ENCODE data around the gene HDGFL3. TPM values are rescaled to one million over a fixed set of nuclear protein-coding genes. Genes with fewer than 3 reads are reported as not detected.
"Not testable (repeated sequence)": the region's sequence is repeated elsewhere in the genome, so short reads cannot be mapped to it uniquely, and the experiment has no call there.

The HDGFL3 gene
- total RNA-seq: 10 to 100 TPM; 30.6 to 48.1 TPM
- long read RNA-seq, full-length matches to known transcripts: 12 of 18 reads
- long read RNA-seq, partial matches to known transcripts: 0 of 18 reads
- long read RNA-seq, other reads (novel, unspliced or antisense): 6 of 18 reads

DNA sequence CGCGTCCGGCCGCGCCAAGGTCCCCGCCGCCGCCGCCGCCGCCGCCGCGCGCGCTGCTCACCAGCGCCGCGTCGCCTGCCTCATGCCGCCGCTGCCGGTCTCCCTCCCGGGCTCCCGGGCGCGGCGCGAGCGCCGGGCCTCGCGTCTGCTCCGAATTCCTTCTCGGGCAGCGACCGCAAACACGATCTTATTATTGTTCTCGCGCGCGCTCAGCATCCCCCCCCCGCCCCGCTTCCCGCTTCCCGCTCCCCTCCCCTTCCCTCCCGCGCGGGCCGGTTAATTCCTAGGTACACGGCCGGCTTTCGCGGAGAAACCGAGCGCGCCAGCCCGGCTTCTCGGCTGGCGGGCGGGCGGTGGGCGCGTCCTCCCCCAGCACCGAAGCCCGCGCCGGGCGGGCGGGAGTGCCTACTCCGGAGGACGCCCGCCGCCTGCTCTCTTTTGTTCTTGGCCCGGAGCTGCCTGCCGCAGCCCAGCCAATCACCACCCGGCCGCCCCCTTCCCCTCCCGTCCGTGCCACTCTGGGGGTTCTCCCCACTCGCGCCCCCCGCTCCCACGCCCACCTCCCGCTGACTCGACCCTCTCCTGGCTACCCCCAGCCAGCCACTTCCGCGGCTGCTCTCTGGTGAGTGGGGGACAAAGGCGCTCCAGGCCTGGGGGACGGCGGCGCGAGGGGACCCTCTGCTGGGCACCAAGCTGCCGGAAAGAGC, at the start of gene HDGFL3:
HDGFL3 (minus strand) TSS at position 164 of the 707 bp plus-strand sequence. CDS start 409 bp downstream, outside the sequence.
- intact Hi-C loops (cut with DNase I): loop anchor here in 1 of 2 donors (5.0 kb wide), 1 partner anchor 196 kb away; the partner anchor contains the start of gene C15orf40
- peak; percentile 73 for DNase-seq
- peak; percentile 48 to 72 for ATAC-seq

DNA sequence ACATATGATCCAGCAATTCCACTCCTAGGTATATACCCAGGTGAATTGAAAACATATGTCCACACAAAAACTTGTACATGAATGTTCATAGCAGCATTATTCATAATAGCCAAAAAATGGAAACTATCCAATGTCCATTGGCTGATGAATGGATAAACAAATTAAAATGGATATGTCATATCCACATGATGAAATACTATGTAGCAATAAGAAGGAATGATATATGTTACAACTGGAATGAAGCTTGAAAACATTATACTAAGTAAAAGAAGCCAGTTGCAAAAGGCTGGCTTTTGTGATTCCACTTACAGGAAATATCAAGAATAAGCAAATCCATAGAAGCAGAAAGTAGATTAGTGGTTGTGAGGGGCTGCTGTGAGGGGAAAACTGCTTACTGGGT, 43.2 kb upstream of the HDGFL3 start:
- DNase-seq (no peak), ATAC-seq (no peak)
- intact Hi-C loops (cut with DNase I): no loop called here

DNA sequence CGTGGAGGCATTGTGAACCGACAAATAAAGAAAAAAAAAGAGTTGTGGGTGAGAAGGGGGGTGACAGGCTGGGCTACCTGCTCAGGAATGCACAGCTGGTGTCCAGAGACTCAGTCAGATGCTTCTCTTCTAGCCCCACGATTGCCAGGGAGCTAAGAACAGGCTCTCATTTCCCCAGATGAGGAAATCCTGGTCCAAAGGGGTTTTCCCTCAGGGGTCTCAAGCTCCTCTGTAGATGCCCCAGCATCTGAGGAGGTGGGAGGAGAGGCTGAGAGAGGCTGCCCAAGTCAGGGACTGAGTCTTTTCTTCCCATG, 41.4 kb upstream of the HDGFL3 start:
- intact Hi-C loops (cut with DNase I): loop anchor here (1.0 to 5.0 kb wide), 5 partner anchors 128 to 308 kb away; no protein-coding TSS in a partner anchor
- no peak for DNase-seq
- no peak for ATAC-seq

DNA sequence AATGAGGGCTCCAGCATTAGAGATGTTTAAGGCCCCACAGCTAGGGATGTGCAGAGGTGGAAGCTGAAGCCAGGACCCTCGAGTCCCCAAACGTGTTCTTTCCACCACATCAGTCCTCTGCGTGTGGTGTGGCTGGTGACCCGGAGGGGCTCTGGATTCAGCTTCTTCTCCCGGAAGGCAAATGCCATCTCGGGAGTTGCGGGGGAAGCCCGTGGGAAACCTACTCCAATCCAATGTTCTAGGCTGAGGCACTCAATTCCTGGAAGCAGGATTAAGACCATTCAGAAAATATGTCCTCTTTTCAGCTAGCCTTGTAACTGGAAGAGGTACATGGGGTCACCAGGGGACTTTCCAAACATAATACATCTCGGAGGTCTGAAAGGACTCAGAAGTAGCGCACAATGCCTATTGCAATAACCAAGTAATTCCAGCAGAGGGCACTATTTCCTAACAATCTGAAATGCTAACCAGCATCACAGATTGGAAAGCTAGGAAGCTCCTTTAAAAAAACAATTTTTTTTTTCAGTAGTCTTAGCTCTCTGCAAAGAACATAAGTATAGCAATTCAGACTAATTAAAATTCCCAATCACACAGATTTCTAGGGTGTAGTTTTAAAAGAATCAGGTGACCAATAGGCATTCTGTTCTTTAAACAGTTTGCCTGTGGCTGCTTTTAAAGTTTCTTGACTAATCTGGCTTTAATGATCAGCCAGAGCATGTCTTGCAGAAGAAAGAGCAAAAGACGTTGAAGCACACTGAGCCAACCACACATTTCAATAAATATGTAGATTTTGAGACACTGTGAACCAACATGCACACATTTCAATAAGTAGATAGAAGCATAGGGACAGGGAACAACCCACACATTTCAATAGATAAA, 40.8 kb upstream of the HDGFL3 start:
- intact Hi-C loops (cut with DNase I): loop anchor here (1.0 to 5.0 kb wide), 5 partner anchors 129 to 309 kb away; no protein-coding TSS in a partner anchor
- ATAC-seq (peak; percentile 57), DNase-seq (no peak)

DNA sequence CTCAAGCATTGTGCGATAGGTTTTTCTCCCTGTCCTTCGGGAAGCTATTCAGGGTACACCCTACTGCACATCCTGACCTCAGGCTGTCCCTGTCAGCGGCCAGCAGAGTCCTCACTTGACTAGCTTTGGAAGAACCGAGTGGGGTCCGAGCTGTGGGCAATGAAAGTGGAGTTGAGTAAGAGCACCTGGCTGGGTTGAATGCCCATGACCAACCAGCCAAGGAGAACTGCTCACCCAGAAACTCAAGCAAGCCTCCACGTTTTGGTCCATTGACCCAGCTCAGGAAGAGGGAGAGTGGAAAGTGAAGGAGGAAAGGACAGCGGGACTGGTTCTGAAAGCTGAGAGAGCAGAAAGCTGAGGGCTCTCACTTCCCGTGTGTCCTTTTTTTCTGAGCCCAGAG, 36.0 kb upstream of the HDGFL3 start:
- DNase-seq (no peak), ATAC-seq (no peak)
- intact Hi-C loops (cut with DNase I): no loop called here

DNA sequence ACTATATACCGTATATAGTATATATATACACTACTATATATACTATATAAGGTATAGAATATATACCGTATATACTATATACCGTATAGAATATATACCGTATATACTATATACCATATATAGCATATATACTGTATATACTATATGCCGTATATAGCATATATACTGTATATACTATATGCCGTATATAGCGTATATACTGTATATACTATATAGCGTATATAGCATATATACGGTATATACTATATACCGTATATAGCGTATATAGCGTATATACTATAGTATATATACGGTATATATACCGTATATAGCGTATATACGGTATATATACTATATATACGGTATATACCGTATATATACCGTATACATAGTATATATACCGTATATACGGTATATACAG, 22.6 kb upstream of the HDGFL3 start:
- intact Hi-C loops (cut with DNase I): no loop called here

DNA sequence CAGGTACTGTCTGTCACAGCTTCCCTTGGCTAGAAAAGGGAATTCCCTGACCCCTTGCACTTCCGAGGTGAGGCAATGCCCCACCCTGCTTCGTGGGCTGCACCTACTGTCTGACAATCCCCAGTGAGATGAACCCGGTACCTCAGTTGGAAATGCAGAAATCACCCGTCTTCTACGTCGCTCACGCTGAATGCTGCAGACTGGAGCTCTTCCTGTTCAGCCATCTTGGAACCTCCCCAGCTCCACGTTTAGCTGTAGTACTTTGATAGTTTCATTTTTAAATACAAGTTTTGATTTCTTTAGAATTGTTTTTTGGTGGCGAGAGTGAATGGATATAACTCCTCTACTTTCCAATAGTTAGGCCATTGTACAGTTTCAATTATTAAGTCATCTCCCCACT, 17.8 kb upstream of the HDGFL3 start:
- DNase-seq (no peak), ATAC-seq (no peak)
- intact Hi-C loops (cut with DNase I): no loop called here

More for the DNA sequence above, 22.6 kb upstream of the HDGFL3 start:
- DNase-seq: no peak
- no peak for ATAC-seq

DNA sequence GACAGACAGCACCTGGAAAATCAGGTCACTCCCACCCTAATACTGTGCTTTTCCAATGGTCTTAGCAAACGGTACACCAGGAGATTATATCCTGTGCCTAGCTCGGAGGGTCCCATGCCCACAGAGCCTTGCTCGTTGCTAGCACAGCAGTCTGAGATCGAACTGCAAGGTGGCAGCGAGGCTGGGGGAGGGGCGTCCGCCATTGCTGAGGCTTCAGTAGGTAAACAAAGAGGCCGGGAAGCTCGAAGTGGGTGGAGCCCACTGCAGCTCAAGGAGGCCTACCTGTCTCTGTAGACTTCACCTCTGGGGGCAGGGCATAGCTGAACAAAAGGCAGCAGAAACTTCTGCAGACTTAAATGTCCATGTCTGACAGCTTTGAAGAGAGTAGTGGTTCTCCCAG, 14.2 kb upstream of the HDGFL3 start:
- intact Hi-C loops (cut with DNase I); DNase-seq; ATAC-seq: not testable (repeated sequence)

DNA sequence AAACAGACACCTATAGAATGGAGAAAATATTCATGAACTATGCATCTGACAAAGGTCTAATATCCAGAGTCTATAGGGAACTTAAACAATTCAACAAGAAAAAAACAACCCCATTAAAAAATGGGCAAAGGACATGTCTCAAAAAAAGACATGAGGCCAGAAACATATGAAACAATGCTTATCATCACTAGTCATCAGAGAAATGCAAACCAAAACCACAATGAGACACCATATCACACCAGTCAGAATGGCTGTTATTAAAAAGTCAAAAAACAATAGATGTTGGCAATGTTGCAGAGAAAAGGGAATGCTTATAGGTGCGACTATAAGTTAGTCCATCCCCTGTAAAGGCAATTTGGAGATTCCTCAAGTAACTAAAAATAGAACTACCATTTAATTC, 11.4 kb upstream of the HDGFL3 start:
- ATAC-seq (no peak), DNase-seq (no peak)
- intact Hi-C loops (cut with DNase I): no loop called here

DNA sequence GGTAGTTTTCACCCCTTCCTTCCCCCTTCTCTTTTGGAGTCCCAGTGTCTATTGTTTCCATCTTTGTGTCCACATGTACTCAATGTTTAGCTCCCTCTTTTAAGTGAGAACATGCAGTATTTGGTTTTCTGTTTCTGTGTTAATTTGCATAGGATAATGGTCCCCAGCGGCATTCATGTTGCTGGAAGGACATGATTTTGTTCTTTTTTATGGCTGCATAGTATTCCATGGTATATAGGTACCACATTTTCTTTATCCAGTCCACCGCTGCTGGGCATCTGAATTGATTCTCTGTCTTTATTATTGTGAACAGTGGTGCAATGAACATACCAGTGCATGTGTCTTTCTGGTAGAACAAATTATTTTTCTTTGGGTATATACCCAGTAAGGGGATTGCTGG, 7.7 kb upstream of the HDGFL3 start:
- ATAC-seq (no peak), DNase-seq (no peak)
- intact Hi-C loops (cut with DNase I): no loop called here

DNA sequence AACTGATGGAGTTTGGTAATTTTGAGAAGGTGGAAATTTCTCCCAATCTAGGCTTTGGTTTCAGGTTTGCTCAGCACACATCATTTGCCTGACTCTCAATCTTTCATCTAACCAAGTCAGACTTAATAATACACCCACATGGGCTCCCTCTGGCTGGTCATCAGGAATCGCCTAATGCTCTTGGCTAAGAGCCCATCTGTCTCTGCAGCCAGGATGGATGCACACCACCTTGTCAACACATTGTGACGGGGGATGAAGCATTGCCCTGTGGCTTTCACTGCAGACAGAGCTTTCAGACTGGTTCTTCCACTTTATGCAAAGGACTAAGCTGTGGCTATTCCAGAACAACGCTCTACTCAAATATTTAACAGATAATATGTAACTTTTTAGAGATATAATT, 3.0 kb upstream of the HDGFL3 start:
- peak in 1 of 2 donors; percentile 4 for ATAC-seq
- no peak for DNase-seq
- intact Hi-C loops (cut with DNase I): no loop called here

DNA sequence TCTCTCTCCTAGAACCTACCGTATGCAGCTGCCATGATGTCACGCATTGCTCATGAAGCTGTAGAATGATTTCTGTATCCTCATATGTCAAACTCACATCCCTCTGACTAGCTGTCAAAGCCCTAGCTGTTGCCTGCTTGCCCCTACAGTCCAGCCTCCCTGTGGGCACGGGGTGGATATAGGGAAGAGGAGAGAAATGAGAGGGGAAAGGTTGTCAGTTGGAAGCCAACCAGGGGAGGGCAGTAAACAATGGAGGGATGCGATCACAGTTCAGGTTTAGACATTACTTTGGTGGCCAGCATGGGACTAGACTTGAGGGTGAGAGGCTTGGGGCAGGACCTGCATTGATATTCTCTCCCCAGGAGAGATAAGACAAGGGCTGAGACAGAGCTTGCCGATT, 1.7 kb upstream of the HDGFL3 start:
- intact Hi-C loops (cut with DNase I): loop anchor here in 1 of 2 donors (5.0 kb wide), 1 partner anchor 197 kb away; the partner anchor contains the start of gene C15orf40
- DNase-seq (no peak), ATAC-seq (no peak)

DNA sequence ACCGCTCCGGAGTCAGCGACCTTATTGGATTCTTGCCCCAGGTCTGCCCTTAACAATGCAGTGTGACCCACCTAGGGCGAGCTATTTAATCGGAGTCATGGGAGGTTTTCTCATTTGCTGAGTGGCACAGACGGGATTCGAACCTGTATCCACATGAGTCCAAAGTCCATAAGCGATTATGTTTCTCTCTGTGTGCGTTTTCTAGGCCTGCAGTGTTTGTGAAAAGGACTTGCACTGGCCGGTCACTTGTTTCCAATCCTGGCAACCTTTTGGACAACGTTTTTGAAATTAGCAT, 691 bp upstream of the HDGFL3 start:
- DNase-seq: no peak
- intact Hi-C loops (cut with DNase I): loop anchor here in 1 of 2 donors (5.0 kb wide), 1 partner anchor 196 kb away; the partner anchor contains the start of gene C15orf40
- ATAC-seq: no peak

DNA sequence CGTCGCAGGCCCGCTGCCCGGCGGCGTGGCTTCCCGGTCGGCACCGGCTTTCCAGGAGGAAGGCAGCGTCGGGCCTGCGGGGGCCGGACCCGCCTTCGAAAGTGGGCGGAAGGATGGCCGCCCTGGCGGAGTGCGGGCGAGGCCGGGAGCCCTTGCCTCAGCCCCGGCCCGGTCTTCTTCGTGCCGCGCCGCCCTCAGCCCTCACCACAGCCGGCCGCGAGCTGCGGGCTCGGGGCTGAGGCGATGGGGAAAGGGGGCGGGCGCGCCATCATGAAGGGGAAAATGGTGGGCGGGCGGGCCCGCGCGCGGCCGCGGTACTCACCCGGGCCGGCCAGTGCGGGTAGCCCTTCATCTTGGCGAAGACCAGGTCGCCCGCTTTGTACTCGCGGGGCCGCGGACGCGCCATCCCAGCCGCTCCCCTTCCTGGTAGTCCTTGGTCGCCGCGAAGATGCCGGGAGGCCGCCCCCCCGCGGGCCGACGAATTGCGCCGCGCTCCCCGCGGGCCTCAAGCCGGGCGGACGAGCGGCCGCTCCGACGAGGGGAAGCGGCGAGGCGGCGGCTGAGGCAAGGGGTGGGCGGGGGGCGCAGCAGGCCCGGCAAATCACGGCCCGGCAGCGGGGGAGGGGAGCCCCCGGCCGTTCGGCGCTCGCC, 489 bp downstream of the HDGFL3 start:
- intact Hi-C loops (cut with DNase I): loop anchor here in 1 of 2 donors (5.0 kb wide), 1 partner anchor 195 kb away; the partner anchor contains the start of gene C15orf40
- DNase-seq (peak; percentile 60), ATAC-seq (peak; percentile 61 to 72)

DNA sequence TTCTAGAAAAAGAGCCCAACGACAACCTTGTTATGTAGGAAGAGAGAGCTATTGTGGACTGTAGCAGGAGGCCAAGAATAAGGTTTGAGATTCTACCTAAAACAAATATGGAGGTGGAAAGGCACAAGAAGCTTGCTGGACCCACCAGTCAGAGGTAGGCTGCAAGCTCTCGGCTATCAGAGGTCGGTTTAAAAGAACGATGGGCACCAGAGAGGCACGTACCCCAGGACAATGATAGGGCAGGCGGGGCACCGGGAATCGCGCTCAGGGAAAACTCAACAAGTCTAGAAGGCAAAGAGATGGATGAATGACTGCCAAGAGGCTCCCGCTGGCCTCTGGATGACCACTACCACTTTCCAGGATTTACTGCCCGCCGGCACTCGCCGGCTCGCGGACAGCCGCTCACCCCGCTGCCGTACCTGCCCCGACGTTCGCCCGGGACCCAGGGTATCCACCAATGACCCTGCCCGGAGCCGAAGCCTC, 1.1 kb downstream of the HDGFL3 start:
- ATAC-seq: peak; percentile 1 to 14
- intact Hi-C loops (cut with DNase I): loop anchor here in 1 of 2 donors (5.0 kb wide), 1 partner anchor 194 kb away; the partner anchor contains the start of gene C15orf40
- no peak for DNase-seq

DNA sequence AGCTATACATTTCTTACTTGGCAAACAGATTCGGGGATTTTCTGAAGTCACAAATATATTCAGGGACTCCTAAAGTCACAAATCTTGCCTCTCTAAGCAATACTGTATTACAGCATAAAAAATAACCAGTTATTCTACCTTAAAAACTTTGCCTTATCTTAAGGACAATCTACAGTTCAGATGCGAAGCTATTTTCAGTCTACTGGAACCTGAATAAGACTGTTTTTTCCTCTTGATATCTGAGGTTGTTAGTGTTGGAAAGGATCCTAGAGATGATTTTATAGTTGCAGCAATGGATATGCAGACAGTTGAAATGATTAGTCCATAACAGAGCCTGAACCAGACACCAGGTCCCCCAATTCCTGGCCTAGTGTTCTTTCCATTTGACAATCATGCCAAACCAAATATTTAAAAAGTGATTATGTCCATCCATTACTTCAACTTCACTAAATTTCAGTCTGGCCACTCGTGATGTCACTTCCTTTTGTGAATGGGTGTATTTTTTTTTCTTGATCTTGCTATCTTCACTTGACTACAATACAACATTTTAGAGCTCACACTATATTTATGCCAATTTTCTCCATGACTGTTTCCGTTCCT, 1.8 kb downstream of the HDGFL3 start:
- intact Hi-C loops (cut with DNase I): loop anchor here in 1 of 2 donors (5.0 kb wide), 1 partner anchor 194 kb away; the partner anchor contains the start of gene C15orf40
- no peak for DNase-seq
- ATAC-seq: peak in 1 of 2 donors; percentile 56

DNA sequence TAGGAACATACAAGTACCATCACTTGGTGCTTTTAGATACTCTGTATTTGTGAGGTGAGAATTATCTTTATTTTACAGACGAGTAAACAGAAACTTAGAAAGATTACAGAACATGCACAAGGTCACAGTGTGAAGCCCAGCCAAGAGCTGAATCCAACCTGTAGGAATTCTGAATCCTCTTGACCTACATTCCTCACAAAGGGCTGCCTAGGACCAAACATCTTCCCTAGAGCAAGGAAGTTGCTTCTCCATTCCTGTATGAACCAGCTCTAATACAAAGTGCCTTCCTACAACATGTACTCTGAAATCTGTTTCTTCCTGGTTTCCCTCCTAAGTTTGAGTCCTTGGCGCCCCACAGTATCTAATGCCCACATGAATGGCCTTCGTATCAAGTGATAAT, 2.9 kb downstream of the HDGFL3 start:
- intact Hi-C loops (cut with DNase I): loop anchor here in 1 of 2 donors (5.0 kb wide), 1 partner anchor 192 kb away; the partner anchor contains the start of gene C15orf40
- DNase-seq: no peak
- ATAC-seq: no peak

DNA sequence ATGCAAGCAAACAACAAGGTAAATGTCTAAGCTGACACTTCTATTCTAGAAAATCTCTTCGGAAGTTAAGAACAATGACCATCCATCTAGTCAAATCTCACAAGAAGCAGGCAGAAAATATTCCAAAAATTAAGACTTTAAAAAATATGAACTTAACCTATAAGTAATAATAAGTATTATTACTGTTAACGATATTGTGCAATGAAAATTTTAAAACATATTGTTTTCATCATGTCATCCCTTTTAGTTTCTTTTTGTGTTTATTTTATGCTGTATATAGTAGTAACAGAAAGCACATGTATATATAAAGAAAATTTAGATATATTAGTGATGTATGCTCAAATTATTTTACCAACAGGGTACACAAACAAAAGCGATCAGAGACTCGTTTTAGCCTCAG, 4.1 kb downstream of the HDGFL3 start:
- no peak for DNase-seq
- intact Hi-C loops (cut with DNase I): no loop called here

DNA sequence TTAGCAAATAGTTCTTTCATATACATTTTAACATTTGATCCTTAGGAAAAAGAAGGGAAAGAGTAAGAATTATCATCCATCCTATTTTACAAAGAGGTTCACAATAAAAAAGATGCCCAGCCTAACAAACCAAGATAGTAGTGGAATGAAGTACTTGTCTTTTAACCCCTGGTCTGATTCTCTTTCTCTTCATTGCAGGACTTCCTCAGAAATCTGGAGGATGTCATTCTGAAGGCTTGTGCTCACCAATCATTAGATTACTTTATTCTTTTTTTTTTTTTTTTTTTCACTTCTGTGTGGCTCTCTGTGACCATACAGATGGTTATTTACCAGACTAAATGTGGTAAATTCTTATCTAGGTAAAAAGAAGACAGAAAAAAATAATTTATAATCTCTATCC, 7.0 kb downstream of the HDGFL3 start:
- DNase-seq (no peak), ATAC-seq (no peak)
- intact Hi-C loops (cut with DNase I): no loop called here

More for the DNA sequence above, 4.1 kb downstream of the HDGFL3 start:
- no peak for ATAC-seq

All from left cardiac atrium (tissue), 4 donors.